Ascending aorta (tissue), 2 donors: Measurements from ENCODE around the gene CARD19. TPM values are rescaled to one million over a fixed set of nuclear protein-coding genes. Genes with fewer than 3 reads are reported as not detected.

Experiments used
- DNase-seq, 2 donors: peaks; one replicate each; pipeline ENCODE4 v3.0.0-alpha.2; 2019; ENCODE audit warnings: low spot score in 2 of 2
- H3K27ac ChIP-seq, 2 donors: fragments of 200-600 bp; sonication (generic); one replicate each; pipeline ENCODE4 v1.5.1; 2016 to 2017; ENCODE audit warnings: mild to moderate bottlenecking in 1 of 2
- H3K27me3 ChIP-seq: fragments of 200-600 bp; sonication (generic); one replicate; pipeline ENCODE4 v1.5.1; 2017
- H3K36me3 ChIP-seq, 2 donors: fragments of 200-600 bp; sonication (generic); one replicate each; pipeline ENCODE4 v1.5.1; 2016
- H3K4me1 ChIP-seq, 2 donors: fragments of 200-600 bp; sonication (generic); one replicate each; pipeline ENCODE4 v1.5.1; 2016 to 2017; ENCODE audit warnings: mild to moderate bottlenecking in 1 of 2
- H3K4me3 ChIP-seq, 2 donors: fragments of 200-600 bp; sonication (generic); one replicate each; pipeline ENCODE4 v1.5.1; 2016 to 2017; ENCODE audit warnings: mild to moderate bottlenecking in 1 of 2
- H3K9me3 ChIP-seq, 2 donors: fragments of 200-600 bp; sonication (generic); one replicate each; pipeline ENCODE4 v1.5.1; 2016
- CTCF ChIP-seq, 3 experiments: fragments of 200-600 bp in 2 of 3; fragments of 450-650 bp in 1 of 3; sonication (generic) in 2 of 3; IDR thresholded peaks; one replicate each; pipeline ENCODE4 v1.5.1; 2016 to 2019; ENCODE audit warnings: antibody characterized with exemption in 3 of 3, mild to moderate bottlenecking in 1 of 3, moderate library complexity in 1 of 3
- intact Hi-C: fragments of 100-400 bp; cut with DNase I; formaldehyde crosslinking; loops from one replicate; pipeline ENCODE4 v1.15.1; 2023
- total RNA-seq: library from RNA; depleted of rRNA; stranded (reverse); fragments of >200 nt; gene quantifications from one replicate; pipeline ENCODE4 v1.1.0, GENCODE V29; 2016

CARD19 gene
- total RNA-seq, 1 donor from 2014 or later, result 212 TPM

- DNase-seq, result no peak
- Histone ChIP-seq H3K27ac (no peak overlapping the region), H3K9me3 (no peaks in the 10 kb centered on the region), H3K4me3 (no peak overlapping the region), H3K4me1 (peaks cover 0 to 4% of the 10 kb centered on the region in 2 donors), H3K36me3 (no peaks in the 10 kb centered on the region), H3K27me3 (no peaks in the 10 kb centered on the region)
- TF ChIP-seq CTCF (IDR thresholded peaks at IDR 0.05), result no peak
- intact Hi-C loops, result loop anchor here (2.0 to 10.0 kb wide), 2 partner anchors 151 to 293 kb away; partner anchors contain the start of genes FAM120A and FAM120AOS
These were observed 66.0 kb downstream of the CARD19 start for GRCh38 chr9:93161786-93162562.

Other genes with a start within 250 kb of the CARD19 start
- gene ZNF484, start 218.2 kb upstream of the CARD19 start, total RNA-seq, result 16.9 TPM
- gene FGD3, start 148.7 kb upstream of the CARD19 start, total RNA-seq, result 20.8 TPM
- not detected for gene SUSD3, start 37.5 kb upstream of the CARD19 start, total RNA-seq
- gene NINJ1, start 38.0 kb downstream of the CARD19 start, total RNA-seq, result 156 TPM
- not detected for gene WNK2, start 87.9 kb downstream of the CARD19 start, total RNA-seq